HG02571 (cell line): ENCODE results near the gene INSRR.

Source experiments
- ATAC-seq: cut with Tn5 transposase; IDR thresholded peaks from one replicate; pipeline ENCODE4 v1.9.1; 2021; ENCODE audit warnings: mild to moderate bottlenecking, moderate library complexity; ENCODE audit not compliant: unreplicated experiment

The INSRR gene

DNA sequence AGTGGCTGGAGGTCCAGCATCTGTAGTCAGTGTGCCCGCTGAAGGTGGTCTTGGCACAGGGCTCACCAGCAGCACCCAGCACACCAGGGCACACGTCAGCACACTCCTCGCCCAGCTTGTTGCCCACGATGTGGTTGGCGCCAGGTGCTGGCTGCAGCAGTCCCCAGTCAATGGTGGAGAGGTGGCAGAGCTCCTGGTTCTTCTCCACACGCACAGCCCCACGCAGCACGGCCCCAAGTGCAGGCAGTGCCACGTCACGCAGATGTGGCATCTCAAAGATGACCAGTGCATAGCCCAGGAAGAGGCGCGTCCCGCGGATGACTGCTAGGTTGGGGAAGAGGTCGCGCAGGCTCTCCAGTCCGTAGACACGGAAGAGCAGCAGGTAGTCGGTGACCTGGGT, 5.2 kb downstream of the INSRR start:
- no peak for ATAC-seq

DNA sequence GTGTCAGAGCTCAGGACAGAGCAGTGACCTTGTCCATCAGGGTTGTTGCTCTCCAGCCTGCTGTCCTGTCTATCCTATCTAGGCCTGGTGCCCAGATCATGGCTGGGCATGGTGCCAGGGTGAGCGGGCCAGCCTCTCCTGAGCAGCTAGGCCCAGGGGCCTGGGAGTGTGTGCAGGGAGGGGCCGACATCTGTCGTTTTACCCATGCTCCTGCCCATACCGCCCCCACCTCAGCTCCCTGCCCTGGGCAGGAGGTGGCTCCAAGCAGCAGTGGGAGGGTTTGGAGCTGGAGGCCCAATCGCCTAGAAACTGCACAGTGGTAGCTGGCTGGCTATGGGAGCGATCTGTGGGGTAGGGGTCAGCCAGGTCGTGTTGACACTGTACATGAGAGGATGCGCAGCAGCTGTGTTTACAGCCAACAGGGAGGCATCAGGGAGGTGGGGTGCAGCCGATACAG, 6.5 kb downstream of the INSRR start:
- no peak for ATAC-seq

DNA sequence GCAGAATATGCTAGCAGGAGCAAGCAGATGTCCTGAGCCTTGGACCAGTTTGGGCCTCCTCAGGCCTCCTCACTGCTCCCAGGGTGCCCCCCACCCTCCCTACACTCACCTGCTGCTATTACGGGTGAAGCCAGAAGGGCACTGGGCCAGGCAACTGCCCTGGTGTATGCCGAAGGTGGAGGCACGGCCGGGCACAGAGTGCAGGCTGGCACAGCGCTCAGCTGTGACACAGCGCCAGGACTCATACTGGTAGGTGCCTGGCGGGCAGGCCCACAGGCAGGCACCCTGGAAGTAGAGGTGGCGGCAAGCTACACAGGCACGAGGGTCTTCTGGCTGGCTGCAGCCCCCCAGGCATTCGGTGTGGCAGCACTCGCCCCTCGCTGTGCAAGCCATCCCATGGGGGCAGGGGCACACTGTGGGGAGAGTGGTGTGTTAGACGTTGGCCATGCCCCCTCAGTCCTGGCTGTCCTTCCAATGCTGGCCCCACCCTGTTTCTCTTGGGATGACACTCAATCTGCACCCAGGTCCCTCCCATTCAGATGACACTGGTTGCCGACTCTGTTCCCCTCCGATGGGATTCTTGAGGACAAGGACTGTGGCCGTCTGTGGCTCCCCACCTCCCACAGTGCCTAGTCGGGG, 7.0 kb downstream of the INSRR start:
- ATAC-seq: no peak

DNA sequence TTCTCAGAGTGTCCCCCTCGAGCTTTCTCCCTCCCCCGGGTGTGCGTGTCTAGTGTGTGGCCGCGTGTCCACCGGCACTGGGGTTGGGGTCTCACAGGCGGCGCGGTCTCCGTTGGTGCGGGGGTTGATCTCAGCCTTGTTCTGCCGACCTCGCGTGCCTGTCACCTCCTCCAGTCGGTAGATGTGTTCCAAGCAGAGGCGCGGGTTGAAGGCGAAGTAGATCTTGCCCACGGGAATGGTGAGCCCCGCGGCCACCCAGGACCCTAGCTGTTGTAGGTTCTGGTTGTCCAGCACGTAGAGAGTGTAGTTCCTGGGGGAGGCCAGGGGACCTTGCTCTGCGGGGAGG, 9.8 kb downstream of the INSRR start:
- ATAC-seq: no peak

DNA sequence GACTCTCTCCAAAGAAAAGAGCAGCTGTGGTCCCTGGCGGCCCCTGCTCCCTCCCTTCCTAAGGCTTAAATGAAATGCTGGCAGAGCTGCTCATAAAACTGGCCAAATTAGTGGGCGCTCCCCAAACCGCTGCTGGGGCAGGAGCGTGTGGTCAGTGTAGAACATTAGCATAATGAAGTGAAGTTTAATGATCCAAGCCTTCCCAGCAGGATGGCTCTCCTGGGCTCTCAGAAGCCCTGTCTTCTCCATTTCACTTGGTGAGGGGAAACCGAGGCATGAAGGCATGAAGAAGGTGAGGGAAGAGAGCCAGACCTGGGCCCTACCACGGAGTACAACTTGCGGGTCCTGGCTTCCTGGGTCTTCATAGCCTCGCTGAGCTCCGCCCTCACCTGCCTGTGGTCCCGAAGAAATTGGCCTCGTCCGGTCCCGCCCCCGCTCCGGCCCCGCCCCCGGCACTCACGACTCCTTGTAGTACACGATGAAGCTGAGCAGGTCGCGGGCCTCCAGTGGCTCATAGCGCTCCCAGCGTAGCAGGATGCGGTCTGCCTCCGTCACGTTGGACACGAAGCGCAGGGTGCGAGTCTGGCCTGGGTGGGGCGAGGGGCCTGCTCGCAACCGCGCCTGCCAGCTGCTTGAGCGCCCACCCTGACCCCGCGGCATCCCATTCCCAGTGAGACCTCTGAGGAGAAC, 10.3 kb downstream of the INSRR start:
- no peak for ATAC-seq

DNA sequence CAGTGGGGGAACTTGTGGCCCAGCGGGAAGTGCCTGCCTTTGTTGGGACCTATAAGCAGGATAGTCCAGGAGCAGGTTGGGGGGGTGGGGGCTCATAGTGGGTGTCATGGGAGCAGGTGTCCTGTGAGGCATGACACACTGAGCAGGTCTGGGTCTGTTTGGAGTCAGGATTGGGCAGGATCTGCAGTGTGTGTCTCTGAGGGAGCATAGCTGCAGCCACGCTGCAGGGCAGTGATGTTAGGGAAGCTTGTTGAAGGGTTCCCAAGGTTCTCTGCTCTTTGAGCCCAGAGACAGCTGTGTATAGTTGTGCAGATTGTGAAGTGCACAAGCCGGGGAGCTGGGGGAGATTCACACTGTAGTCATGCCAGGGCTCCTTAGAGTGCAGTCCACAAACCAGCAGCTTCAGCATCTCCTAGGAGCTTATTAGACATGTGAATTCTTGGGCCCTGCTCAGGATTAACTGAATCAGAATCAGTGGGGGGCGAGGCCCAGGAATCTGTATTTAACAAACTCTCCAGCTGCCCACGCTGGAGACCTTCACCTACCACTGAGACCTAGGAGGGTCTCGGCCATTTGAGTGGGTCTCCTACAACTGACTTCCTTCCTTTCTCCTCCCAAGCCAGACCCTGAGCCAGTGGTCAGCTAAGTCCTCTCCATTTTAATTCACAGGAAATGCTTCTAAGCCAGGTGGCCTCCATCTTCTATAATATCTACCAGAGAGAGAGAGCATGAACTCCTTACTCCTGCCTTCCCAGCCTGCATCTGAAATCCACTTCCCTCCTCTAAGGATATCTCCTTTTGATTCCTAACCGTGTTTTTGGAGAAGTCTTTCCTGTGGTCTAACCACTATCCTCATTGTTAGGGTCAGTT, 11.1 kb downstream of the INSRR start:
- no peak for ATAC-seq

DNA sequence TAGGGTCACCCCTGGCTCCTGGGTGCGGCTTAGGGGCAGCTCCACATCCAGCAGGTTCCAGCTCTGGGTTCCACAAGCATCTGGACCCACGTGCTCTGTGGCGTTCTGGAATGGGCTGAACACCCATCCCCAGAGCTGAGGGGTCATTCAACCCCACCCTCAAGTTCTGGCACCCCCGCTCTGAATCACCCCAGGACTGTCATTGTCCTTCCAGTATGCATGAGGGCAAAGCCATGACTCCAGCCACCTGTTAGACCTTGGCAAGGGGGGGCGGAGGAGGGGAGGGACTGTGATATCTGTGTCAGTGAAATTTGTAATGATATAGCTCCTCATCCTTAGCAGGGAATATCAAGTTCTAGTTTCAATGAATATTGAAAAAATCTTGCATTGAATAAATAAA, 12.3 kb downstream of the INSRR start:
- no peak for ATAC-seq

DNA sequence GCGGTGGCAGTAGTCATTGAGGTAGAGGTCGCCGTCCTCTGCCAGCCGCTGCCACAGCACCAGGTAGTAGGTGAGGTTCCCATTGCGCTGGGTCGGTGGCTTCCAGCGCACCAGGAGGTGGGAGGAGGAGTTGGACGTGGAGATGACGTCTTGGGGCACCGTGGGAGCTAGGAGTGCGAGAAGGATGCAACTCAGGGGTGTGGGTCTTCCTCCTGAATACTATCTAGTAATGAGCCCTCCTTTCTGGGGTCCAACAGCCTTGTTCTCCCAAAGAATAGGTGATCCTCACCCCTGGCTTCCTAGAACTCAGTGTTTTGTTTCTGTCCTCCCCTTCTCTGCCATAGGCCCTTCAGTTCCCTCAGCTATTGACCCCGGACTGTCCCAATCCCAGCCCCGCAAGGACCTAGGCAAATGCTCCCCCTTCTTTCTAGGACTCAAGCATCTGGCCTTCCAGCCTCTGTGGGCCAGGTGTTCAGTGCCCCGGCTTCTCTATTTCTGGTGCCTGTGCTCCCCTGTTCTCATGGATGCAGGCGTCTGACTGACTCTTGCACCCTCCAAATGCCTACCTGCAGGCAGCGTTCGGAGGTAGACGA, 12.9 kb downstream of the INSRR start:
- no peak for ATAC-seq

DNA sequence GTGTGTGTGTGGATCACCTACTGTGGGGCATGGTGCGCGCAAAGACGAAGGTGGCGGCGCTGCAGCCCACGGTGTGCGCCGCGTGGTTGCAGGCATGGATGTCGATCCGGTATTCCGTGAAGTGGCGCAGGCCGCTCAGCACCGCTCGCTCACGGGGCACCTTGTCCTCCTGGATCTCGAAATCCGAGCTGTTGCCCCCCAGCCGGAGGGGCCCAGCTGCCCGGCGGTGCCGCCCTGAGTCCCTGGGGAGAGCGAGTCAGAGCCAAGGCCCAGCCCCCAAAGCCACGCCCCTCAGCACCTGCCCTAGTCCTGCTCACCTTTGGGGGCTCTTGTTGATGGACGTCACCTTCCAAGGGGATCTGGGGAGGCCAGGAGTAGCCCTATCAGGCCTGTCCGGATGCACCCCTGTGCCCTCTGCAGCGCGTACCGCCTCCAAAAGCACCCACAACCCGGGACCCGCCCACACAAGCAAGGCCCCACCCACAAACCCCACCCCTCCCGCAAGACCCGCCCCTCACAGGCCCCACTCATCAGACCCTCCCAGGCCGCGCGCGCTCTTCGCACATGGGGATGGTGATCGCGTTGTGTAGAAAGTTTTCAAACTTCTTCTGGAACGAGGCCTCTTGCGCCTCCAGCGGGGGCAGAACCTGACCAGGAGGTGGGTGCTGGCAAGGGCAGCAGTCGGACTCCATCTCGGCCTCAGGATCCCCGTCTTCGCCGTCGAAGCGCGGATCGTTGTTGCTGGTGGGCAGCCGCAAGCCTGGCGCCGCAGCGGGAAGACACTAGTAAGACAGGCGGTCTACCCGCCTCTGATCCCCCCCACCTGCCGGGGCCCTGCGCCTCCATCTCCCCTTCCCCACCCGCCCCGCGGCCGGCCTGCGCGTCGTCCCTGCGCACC, 13.6 kb downstream of the INSRR start:
- ATAC-seq: no peak

DNA sequence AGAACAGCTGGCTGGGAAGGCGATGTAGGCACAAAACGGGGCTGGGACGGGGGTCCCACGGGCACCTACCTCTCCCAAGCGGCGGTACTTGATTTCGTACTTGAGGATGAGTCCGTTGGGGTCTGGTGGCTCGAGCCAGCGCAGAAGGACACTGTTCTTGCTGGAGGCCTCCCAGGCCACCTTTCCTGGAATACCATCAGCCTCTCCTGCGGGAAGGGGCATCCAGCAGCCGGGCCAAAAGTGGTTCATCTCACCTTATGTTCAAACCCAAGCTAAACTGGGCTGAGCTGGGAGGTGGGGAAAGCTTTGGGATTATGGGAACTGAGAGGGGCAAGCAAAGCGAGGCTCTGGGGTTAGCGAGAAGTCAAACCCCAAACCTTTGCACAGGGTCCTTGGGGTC, 14.3 kb downstream of the INSRR start:
- ATAC-seq: no peak

DNA sequence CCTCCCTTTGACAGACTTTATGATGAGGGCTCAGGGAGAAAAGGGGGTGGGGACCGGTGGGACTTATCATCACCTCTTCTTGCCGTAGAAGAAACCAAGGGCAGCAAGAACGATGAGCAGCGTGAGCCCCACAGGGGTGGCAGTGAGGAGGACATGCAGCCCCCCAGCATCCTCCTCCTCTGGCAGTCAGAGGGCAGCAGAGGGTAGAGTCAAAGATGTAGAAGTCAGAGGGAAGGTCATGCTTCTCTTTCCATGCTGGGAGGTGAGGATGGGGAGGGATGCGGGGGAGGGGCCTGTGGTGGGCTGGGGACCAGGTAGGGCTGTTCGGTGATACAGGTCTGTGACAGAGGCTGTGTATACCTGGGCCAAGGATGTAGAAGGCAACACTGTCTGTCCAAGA, 14.8 kb downstream of the INSRR start:
- no peak for ATAC-seq

DNA sequence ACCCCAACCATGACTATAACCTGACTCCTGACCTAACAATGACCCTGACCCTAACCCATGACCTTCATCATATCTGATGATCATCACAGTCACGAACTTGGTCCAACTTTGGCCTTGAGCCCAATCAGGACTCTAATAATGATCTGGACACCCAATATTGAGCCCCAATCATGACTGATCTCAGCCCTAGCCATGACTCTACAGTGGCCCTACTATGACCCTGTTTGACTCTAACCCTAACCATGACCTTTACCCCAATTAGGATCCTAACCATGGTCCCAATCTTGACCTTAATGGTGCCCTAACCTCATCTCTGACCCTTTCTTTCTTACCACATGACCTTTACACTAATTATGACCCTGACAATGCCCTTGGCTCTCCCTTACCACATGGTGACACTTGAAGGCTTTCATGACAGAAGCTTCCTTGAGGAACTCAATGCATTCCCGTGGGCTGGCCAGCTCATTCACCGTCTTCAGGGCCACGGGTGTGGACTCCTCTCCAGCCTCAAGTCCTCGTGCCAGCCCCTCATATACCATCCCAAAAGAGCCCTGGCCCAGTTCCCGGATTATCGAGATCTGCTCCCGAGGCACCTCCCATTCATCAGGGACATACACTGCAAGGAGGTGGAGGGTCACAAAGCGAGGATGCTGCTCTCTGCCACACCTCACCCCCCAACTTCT, 16.2 kb downstream of the INSRR start:
- no peak for ATAC-seq

DNA sequence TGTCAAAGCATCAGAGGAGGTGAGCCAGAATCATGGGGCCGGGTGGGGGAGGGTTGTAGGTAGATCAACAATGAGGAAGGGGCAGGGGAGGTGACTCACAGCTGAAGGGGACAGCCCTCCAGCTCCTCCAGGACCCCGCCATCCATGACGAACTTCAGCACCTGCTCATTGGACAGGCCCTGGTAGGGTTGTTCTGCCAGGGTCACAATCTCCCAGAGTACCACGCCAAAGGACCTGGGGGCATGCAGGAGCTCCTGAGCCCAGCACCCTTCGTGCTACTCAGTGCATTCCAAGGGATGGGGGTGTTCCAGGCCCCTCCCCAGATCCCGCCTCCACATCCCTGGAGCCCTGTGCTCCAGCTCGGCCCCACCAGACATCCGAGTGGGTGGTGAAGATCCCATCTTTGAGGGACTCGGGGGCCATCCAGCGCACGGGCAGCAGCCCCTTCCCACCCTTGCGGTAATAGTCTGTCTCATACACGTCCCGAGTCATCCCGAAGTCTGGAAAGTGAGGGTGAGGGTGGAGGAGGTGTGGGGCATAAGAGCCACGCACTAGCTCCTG, 17.5 kb downstream of the INSRR start:
- no peak for ATAC-seq

DNA sequence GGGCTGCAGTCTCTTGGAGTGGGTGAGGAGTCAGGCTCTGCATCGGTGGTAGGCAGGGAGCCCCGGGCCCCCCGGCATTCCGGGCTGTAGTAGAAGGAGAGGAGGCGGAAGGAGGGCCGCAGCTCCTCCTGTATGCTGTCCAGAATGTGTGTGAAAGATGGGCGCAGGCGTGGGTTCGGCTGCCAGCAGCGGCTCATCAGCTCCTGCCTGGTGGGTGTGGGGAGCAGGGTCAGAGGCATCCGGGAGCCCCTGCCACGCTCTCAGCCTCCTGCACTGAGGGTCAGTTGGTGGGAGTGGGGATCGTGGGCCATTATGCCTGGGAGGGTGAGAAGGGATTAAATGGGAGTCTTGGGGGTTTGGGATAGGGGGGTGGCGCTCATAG, 18.0 kb downstream of the INSRR start:
- no peak for ATAC-seq

DNA sequence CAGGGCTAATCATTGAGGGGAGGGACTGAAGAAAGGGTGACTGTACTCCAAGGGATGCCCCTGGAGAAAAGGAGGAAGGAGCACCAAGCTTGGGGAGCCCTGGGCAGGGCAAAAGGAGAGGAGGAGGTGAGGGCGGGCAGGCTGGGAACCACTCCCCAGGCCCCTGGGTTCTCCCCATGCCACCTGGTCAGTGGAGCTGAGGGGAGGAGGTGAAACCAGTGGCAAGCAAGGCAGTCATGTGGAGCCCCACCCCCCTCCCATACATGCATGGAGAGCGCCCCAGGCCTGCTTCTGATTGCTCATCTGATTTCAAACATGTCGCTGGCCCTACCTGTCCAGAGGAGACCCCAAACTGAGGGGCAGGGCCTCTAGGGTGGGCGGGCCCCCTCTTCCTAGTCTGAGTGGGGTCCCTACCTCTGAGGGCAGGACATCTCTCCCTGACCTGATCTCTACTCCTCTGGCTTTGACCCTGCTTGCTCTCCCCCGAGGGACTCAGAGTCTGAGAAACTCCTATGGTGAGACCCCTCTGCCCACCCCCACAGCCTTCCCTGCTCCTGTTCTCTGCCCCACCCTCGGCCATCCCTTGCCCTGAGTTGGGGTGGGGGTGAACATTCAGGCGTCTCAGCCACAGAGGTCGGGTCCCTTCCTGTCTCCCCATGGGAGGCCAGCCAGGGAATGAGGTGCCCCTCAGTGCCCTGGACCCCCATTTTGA, 18.6 kb downstream of the INSRR start:
- ATAC-seq: no peak

DNA sequence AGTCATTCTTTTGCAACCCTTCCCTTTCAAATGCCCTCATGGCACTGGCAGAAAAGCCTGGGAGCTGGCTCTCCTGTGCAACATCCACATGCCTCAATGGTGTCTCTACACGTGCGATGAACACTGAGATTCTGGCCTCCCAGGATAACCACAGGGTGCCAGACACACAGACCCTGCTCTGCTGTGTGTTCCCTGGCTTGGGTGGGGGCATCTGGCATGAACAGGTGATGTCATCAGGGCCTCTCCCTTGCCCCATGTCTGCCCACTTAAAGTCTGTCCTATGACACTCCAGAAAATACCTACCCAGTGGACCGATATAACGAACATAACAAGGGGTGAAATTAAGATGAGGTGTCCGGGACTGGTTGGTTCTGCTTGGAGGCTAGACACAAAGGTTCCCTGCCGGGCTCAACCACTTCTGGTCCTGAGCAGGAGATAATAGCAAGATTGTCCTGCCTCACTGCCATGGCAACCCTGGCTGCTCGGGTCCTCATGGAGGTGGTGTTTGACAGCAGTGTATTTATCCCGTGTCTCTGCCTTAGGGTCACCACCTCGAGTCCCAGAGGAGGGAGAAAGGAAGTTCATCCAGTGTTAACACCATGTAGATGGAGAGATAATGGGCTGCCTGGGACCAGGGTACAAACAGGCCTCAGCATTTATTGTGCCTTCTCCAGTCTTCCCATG, 19.3 kb downstream of the INSRR start:
- ATAC-seq: no peak

DNA sequence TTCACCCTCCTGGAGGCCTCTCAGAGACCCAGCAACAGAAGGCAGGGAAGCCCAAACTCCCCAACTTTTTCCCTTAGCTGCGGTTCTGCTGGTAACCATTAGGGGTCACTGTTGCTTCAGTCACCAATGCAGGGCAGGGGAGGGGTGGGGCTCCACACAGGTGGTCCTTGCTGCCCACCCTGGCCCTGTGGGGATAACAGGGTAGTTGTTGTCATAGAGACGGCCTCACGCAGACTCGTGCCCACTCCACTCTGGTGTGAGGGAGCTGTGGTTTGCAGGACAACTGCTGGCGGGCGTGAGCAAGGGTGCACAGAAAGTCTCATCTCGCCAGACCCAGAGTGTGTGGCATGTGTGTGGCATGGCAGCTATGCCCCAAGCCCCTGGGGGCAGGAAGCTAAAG, 19.9 kb downstream of the INSRR start:
- no peak for ATAC-seq

DNA sequence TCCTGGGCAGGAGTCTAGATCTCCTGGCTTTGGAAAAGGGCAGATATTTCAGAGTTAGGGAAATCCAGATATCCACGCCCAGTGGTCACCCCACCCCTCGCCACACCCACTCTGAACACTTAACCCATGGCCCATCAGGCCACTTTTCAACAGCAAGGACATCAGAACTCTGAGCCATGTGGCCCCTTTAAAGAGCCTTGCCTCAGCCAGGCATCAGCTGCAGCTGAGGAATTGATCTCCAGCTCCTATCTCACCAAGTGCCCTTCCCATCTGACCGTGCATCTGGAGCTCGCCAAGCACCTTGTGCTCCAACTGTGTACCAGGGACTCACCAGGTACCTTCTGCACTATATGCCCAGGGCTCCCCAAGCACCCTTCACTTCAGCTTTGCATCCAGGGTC, 22.0 kb downstream of the INSRR start:
- ATAC-seq: no peak
